ENCODE data around the gene TRAF1. TPM values are rescaled to one million over a fixed set of nuclear protein-coding genes. Genes with fewer than 3 reads are reported as not detected.

TRAF1 gene
- total RNA-seq, 3 donors from 2014 or later: 2.9 to 5.5 (median 3.8) TPM

GRCh38 chr9:120905315-120906164, 21.1 kb downstream of the TRAF1 start:
- H3K4me3 ChIP-seq: no peak overlapping the region
- no peaks in the 10 kb centered on the region for H3K4me1 ChIP-seq (ENCODE audit: low read depth)
- ATAC-seq (peak; percentile 26), DNase-seq (no peak)
- no peaks in the 10 kb centered on the region for H3K9me3 ChIP-seq
- H3K36me3 ChIP-seq (ENCODE audit: low read depth): no peaks in the 10 kb centered on the region
- intact Hi-C loops (cut with DNase I, micrococcal nuclease): no loop called here
- no peak for TF ChIP-seq CTCF (IDR thresholded peaks at IDR 0.05)

DNA sequence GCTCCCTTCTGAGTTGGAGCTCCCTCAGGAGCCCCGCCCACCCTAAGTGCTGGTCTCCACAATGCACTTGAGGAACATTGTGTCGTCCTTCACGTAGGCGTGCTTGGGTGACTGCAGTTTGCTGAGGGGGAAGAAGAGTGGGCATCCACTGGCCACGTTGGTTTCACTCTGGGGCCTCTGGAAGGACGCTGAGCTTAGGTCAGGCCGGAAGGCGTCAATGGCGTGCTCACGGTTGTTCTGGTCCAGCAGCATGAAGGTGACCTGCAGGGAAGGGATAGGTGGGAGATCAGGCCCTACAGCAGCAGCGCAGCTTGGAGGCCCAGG, 21.7 kb downstream of the TRAF1 start:
- no peaks in the 10 kb centered on the region for H3K4me1 ChIP-seq (ENCODE audit: low read depth)
- ATAC-seq (no peak), DNase-seq (no peak)
- H3K9me3 ChIP-seq: no peaks in the 10 kb centered on the region
- no peak for TF ChIP-seq CTCF (IDR thresholded peaks at IDR 0.05)
- intact Hi-C loops (cut with DNase I, micrococcal nuclease): no loop called here
- H3K36me3 ChIP-seq (ENCODE audit: low read depth): no peaks in the 10 kb centered on the region
- no peak overlapping the region for H3K4me3 ChIP-seq

DNA sequence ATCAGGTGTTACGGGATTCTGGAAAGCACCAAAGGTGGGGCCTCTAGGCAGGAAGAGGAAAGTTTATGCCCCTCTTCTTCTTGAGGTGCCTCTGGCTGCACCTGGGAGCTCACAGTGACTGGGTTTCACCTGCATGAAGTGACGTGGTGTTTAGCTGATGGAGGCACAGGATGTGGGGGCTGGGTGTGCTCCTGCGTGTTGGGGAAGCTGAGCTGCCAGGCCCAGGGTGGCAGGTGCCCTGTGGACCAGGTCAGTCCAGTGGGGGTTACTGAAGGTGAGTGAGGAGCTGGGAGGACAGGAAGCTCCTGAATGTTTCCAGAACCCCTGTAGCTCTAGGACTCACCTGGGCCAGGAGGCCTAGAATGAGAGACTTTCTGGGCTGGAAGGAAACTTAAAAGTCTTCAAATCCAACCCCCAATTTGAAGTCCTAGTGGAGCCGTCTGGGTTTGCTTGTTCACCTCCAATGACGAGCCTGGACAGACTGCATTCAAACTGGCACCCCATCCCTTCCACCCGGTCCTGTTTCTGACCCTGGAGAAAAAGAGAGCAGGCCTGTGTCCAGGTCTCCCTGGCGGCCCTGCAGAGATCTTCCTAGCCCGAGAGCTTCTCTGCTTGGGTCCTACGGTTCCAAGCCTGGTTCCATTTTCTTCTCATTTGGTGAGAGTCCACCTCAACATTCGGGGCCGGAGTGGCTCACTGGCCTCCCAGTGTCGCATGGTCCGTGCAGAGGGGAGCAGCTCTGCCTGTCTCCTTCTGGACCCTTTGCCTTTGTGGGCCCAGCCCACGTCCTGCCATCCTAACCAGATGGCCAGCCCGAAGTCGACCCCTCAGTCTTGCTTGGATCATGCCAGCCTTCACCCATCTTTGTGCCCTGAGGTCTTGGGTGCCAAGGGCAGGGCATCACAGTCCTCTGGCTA, 22.3 kb downstream of the TRAF1 start:
- no peaks in the 10 kb centered on the region for H3K4me1 ChIP-seq (ENCODE audit: low read depth)
- no peaks in the 10 kb centered on the region for H3K9me3 ChIP-seq
- no peaks in the 10 kb centered on the region for H3K36me3 ChIP-seq (ENCODE audit: low read depth)
- intact Hi-C loops (cut with DNase I, micrococcal nuclease): no loop called here
- ATAC-seq: peak; percentile 85
- DNase-seq: peak in 2 of 3 donors; percentile 44 to 82
- H3K4me3 ChIP-seq: no peak overlapping the region
- TF ChIP-seq CTCF (IDR thresholded peaks at IDR 0.05): no peak

DNA sequence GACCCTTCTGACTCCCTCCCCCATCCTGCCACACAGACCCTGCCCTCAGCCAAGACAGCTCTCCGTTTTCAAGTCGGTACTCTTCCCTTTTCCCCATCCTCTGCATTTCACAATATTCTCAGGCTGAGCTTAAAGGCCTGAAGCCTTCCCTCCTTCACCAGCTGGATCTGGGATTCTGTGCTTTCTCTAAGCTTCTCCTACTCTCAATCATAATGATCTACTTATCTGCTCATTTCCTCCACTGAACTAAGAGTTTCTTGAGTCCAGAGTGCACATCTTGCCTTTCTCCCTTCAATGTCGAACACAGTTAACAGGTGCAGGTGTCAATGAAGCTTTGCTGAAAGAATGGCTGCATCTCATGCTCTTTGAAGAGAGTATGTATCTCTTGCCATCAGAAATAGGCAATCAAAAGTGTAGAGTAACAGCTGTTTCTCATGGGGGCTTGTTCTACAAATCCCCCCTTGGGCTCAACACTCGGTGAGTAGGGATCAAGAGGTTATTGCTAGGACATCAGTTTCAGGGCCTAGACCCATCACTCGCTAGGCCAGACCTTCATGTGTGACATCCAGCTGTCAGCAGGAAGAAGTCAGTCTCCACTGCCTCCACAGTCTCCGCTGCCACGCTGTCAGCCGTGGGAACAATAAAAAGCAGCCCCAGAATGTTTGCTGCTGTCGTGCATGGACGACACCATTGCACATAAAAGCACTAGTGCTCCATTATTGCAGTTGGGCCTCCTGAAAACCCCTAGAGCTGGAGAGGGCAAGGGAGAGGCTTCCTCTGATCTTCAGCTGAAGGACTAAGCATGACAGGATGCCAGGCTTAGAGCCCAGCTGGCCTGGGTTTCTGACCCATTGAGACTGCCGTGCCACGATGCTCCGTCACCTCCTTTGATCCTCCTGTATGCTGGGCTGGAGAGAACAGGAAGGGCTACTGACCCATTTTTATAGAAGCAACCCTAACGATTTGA, 23.7 kb downstream of the TRAF1 start:
- no peak overlapping the region for H3K4me3 ChIP-seq
- no peaks in the 10 kb centered on the region for H3K4me1 ChIP-seq (ENCODE audit: low read depth)
- intact Hi-C loops (cut with DNase I, micrococcal nuclease): no loop called here
- H3K36me3 ChIP-seq (ENCODE audit: low read depth): no peaks in the 10 kb centered on the region
- no peak for TF ChIP-seq CTCF (IDR thresholded peaks at IDR 0.05)
- DNase-seq (no peak), ATAC-seq (no peak)
- H3K9me3 ChIP-seq: no peaks in the 10 kb centered on the region

Measured in mucosa of descending colon (tissue), 3 donors.